IMR-90 (cell line): Measurements from ENCODE around the gene GDF15. TPM values are rescaled to one million over a fixed set of nuclear protein-coding genes. Genes with fewer than 3 reads are reported as not detected.

Experiments used
- ATAC-seq: fragments of 200-7000 bp; cut with Tn5 transposase; 2 replicates; pipeline ENCODE4 v1.9.1; 2020; ENCODE audit warnings: low read depth, mild to moderate bottlenecking, moderate library complexity
- BruUV-seq: library from RNA; stranded (reverse); fragments of 400-500 nt; replicated peaks from 2 replicates; lab custom pipeline; 2021; lab: Mats Ljungman, UMichigan
- CTCF ChIA-PET: fragments of 300-600 bp; formaldehyde crosslinking; extraction: SDS; loops from one replicate; lab custom pipeline; 2021; ENCODE audit warnings: antibody characterized with exemption; lab: Yijun Ruan, JAX
- POLR2A ChIA-PET: fragments of 300-600 bp; sonication (Branson Sonifier 250); formaldehyde crosslinking; loops from one replicate; lab custom pipeline; 2022; ENCODE audit warnings: antibody characterized with exemption; ENCODE audit not compliant: unreplicated experiment; lab: Charles Lee
- DNase-seq: peaks from one replicate; pipeline ENCODE4 v3.0.0; 2013
- H2AFZ ChIP-seq: replicated peaks from 2 replicates; pipeline ENCODE3; 2013; ENCODE audit warnings: low read length, mild to moderate bottlenecking; ENCODE audit not compliant: poor library complexity
- H2AK5ac ChIP-seq: 2 replicates; pipeline ENCODE4 v1.6.1; 2013; ENCODE audit warnings: low read depth, low read length, inconsistent platforms
- H2AK9ac ChIP-seq: replicated peaks from 2 replicates; pipeline ENCODE3; 2013; ENCODE audit warnings: mild to moderate bottlenecking, low read depth, low read length, moderate library complexity; ENCODE audit not compliant: poor library complexity
- H2BK120ac ChIP-seq: 2 replicates; pipeline ENCODE4 v1.6.1; 2013; ENCODE audit warnings: low read depth, low read length, inconsistent platforms
- H2BK15ac ChIP-seq: 3 replicates; pipeline ENCODE4 v1.6.1; 2013; ENCODE audit warnings: low read depth, low read length, inconsistent platforms
- H2BK20ac ChIP-seq: 2 replicates; pipeline ENCODE4 v1.6.1; 2013; ENCODE audit warnings: low read depth, mild to moderate bottlenecking, inconsistent platforms, low read length, moderate library complexity
- H2BK5ac ChIP-seq: 2 replicates; pipeline ENCODE4 v1.6.1; 2013; ENCODE audit warnings: mild to moderate bottlenecking, low read depth, low read length, inconsistent platforms; ENCODE audit not compliant: poor library complexity, severe bottlenecking
- H3K14ac ChIP-seq: replicated peaks from 2 replicates; pipeline ENCODE4 v1.6.1; 2013; ENCODE audit warnings: low read depth, low read length, inconsistent platforms
- H3K18ac ChIP-seq: 2 replicates; pipeline ENCODE4 v1.6.1; 2013; ENCODE audit warnings: low read depth, low read length, control low read depth
- H3K23ac ChIP-seq: 2 replicates; pipeline ENCODE4 v1.6.1; 2013; ENCODE audit warnings: low read depth, low read length, inconsistent platforms
- H3K27ac ChIP-seq: 2 replicates; pipeline ENCODE4 v1.5.1; 2013; ENCODE audit warnings: mild to moderate bottlenecking, control low read depth, low read length; ENCODE audit not compliant: insufficient read depth
- H3K27me3 ChIP-seq: 2 replicates; pipeline ENCODE4 v1.6.1; 2013; ENCODE audit warnings: low read length; ENCODE audit not compliant: control insufficient read depth, insufficient read depth
- H3K36me3 ChIP-seq: 2 replicates; pipeline ENCODE4 v1.6.1; 2013; ENCODE audit warnings: low read length, mixed read lengths; ENCODE audit not compliant: control insufficient read depth, insufficient read depth
- H3K4ac ChIP-seq: 2 replicates; pipeline ENCODE4 v1.6.1; 2013; ENCODE audit warnings: low read depth, low read length, inconsistent platforms
- H3K4me1 ChIP-seq: 2 replicates; pipeline ENCODE4 v1.6.1; 2013; ENCODE audit warnings: low read length, mixed read lengths; ENCODE audit not compliant: control insufficient read depth, insufficient read depth
- H3K4me2 ChIP-seq: 2 replicates; pipeline ENCODE4 v1.6.1; 2013; ENCODE audit warnings: low read depth, mild to moderate bottlenecking, control low read depth, low read length, moderate library complexity
- H3K4me3 ChIP-seq: 2 replicates; pipeline ENCODE4 v1.5.1; 2013; ENCODE audit warnings: low read depth, mild to moderate bottlenecking, control low read depth, low read length, moderate library complexity; ENCODE audit not compliant: insufficient read depth
- H3K56ac ChIP-seq: 2 replicates; pipeline ENCODE4 v1.6.1; 2013; ENCODE audit warnings: low read length, inconsistent platforms; ENCODE audit not compliant: insufficient read depth; ENCODE audit errors: extremely low read depth
- H3K79me1 ChIP-seq, 2 experiments: 2 replicates each; pipeline ENCODE4 v1.6.1; 2013; ENCODE audit warnings: low read length in 2 of 2, inconsistent platforms in 1 of 2, low read depth in 1 of 2
- H3K9ac ChIP-seq: 2 replicates; pipeline ENCODE4 v1.6.1; 2013; ENCODE audit warnings: low read depth, low read length, control low read depth
- H3K9me1 ChIP-seq: 2 replicates; pipeline ENCODE4 v1.6.1; 2013; ENCODE audit warnings: low read length, inconsistent platforms; ENCODE audit not compliant: insufficient read depth
- H3K9me3 ChIP-seq: 2 replicates; pipeline ENCODE4 v1.6.1; 2013; ENCODE audit warnings: low read length; ENCODE audit not compliant: control insufficient read depth, insufficient read depth
- H4K20me1 ChIP-seq: 2 replicates; pipeline ENCODE4 v1.6.1; 2013; ENCODE audit warnings: low read length, inconsistent platforms; ENCODE audit not compliant: insufficient read depth
- H4K5ac ChIP-seq: 2 replicates; pipeline ENCODE4 v1.6.1; 2013; ENCODE audit warnings: mild to moderate bottlenecking, low read depth, low read length, control low read depth
- H4K8ac ChIP-seq, 2 experiments: 2 replicates each; pipeline ENCODE4 v1.6.1; 2013; ENCODE audit warnings: low read depth in 2 of 2, low read length in 2 of 2, control low read depth in 1 of 2, inconsistent platforms in 1 of 2
- H4K91ac ChIP-seq: 2 replicates; pipeline ENCODE4 v1.6.1; 2013; ENCODE audit warnings: low read depth, low read length, inconsistent platforms; ENCODE audit not compliant: insufficient read depth
- BHLHE40 ChIP-seq: fragments of 150-350 bp; IDR thresholded peaks from 2 replicates; pipeline ENCODE4 v1.6.1; 2016; ENCODE audit warnings: mild to moderate bottlenecking, low read depth, low read length
- CTCF ChIP-seq: conservative IDR thresholded peaks from 2 replicates; pipeline ENCODE4 v1.5.1; 2012; ENCODE audit warnings: mild to moderate bottlenecking, low read depth, low read length, improper control_type of control experiment
- FOS ChIP-seq: fragments of 150-350 bp; IDR thresholded peaks from 2 replicates; pipeline ENCODE4 v1.6.1; 2016; ENCODE audit warnings: low read depth, low read length
- MAFK ChIP-seq: IDR thresholded peaks from 2 replicates; pipeline ENCODE4 v1.6.1; 2012; ENCODE audit warnings: low read depth, low read length, improper control_type of control experiment
- MAZ ChIP-seq: IDR thresholded peaks from 2 replicates; pipeline ENCODE4 v1.6.1; 2012; ENCODE audit warnings: low read depth, mild to moderate bottlenecking, low read length, improper control_type of control experiment, moderate library complexity, borderline replicate concordance
- MXI1 ChIP-seq: IDR thresholded peaks from 2 replicates; pipeline ENCODE4 v1.6.1; 2012; ENCODE audit warnings: low read depth, mild to moderate bottlenecking, low read length, moderate library complexity, borderline replicate concordance
- POLR2A ChIP-seq: IDR thresholded peaks from 2 replicates; pipeline ENCODE4 v1.6.1; 2012; ENCODE audit warnings: mild to moderate bottlenecking, low read depth, low read length
- RCOR1 ChIP-seq: IDR thresholded peaks from 2 replicates; pipeline ENCODE4 v1.6.1; 2012; ENCODE audit warnings: mild to moderate bottlenecking, low read length, improper control_type of control experiment; ENCODE audit not compliant: insufficient replicate concordance
- RFX5 ChIP-seq: IDR thresholded peaks from 2 replicates; pipeline ENCODE4 v1.8.0; 2012; ENCODE audit warnings: low read depth, mild to moderate bottlenecking, low read length, moderate library complexity
- SMC3 ChIP-seq: fragments of 150-350 bp; IDR thresholded peaks from 2 replicates; pipeline ENCODE4 v1.6.1; 2016; ENCODE audit warnings: low read depth, mild to moderate bottlenecking, antibody characterized with exemption, low read length, moderate library complexity
- WGBS, 2 experiments: methylation state at CpG; one replicate each; pipeline versions ENCODE4 v1.1.5 to v1.1.7; 2013; ENCODE audit warnings: missing lambda C conversion rate in 2 of 2; ENCODE audit not compliant: insufficient read length in 1 of 2; ENCODE audit errors: extremely low coverage in 2 of 2; 5-methylcytosine and 5-hydroxymethylcytosine counted together
- dilution Hi-C: fragments of 300-500 bp; cut with HindIII; formaldehyde crosslinking; loops from one replicate; pipeline ENCODE4 v1.14.3; 2018; ENCODE audit warnings: low sequenced_read_pairs; ENCODE audit not compliant: unreplicated experiment
- in situ Hi-C: fragments of 300-500 bp; cut with MboI; formaldehyde crosslinking; loops from 3 replicates; pipeline ENCODE4 v1.14.3; 2019; ENCODE audit warnings: low sequenced_read_pairs, inconsistent platforms, mixed read lengths
- intact Hi-C: fragments of 100-400 bp; cut with micrococcal nuclease; formaldehyde crosslinking; loops from 2 replicates; pipeline ENCODE4 v1.10.0; 2022
- polyA plus RNA-seq, 3 experiments: library from polyadenylated mRNA; depleted of rRNA; stranded (reverse); fragments of >200 nt; gene quantifications; 2 replicates each; pipeline ENCODE4 v1.2.3, GENCODE V29; 2012; ENCODE audit warnings: low replicate concordance in 1 of 3
- total RNA-seq: library from RNA; depleted of rRNA; stranded (reverse); fragments of >200 nt; gene quantifications from 2 replicates; pipeline ENCODE4 v1.2.3, GENCODE V29; 2012

Gene GDF15
- total and polyA plus RNA-seq, 2 of the 4 experiments (the other 2 are of a cell fraction): 5.6 to 49.8 TPM

- TF ChIP-seq MXI1 (no peak), RFX5 (no peak), FOS (no peak), MAFK (no peak), BHLHE40 (no peak), POLR2A (no peak), SMC3 (no peak), CTCF (no peak), RCOR1 (no peak), MAZ (no peak)
- H3K4me3 ChIP-seq: no peak overlapping the region
- H4K91ac ChIP-seq: no peak overlapping the region
- no peak overlapping the region for H3K56ac ChIP-seq
- CTCF ChIA-PET: interaction anchor here (0.6 kb wide), 1 partner anchor 56 kb away, joined by 3 read pairs; no protein-coding TSS in a partner anchor
- POLR2A ChIA-PET: interaction anchor here (0.6 to 1.2 kb wide), 2 partner anchors 9 to 99 kb away, joined by 3 read pairs; no protein-coding TSS in a partner anchor
- H2AK9ac ChIP-seq: peak overlapping the region; percentile 4
- H4K20me1 ChIP-seq: peaks cover 52% of the 10 kb centered on the region
- 0 out of 2 replicates have a peak overlapping the region, but pooled peaks have one; percentile 41 for H3K14ac ChIP-seq
- H3K9ac ChIP-seq: no peak overlapping the region; the same call in 1 of the 2 replicates
- dilution Hi-C loops (no loop called here), in situ Hi-C loops (no loop called here), intact Hi-C loops (no loop called here)
- ATAC-seq (no peak), DNase-seq (no peak)
- no peak overlapping the region for H2BK120ac ChIP-seq
- H2AK5ac ChIP-seq: peak overlapping the region; percentile 56
- WGBS, 2 experiments: no CpG with 5 or more reads among the region's 2 CpGs
- H3K27ac ChIP-seq: no peak overlapping the region
- no peak overlapping the region for H3K18ac ChIP-seq
- no peak overlapping the region for H2BK5ac ChIP-seq
- H2AFZ ChIP-seq: peak overlapping the region; percentile 0
- H3K36me3 ChIP-seq: no peaks in the 10 kb centered on the region
- H3K4me2 ChIP-seq: peak overlapping the region; percentile 32; the same call in 1 of the 2 replicates
- no peak overlapping the region for H4K5ac ChIP-seq
- H2BK20ac ChIP-seq: no peak overlapping the region
- H3K23ac ChIP-seq: peak overlapping the region; percentile 57
- H3K27me3 ChIP-seq: no peaks in the 10 kb centered on the region
- no TSS peak for BruUV-seq
- H3K79me1 ChIP-seq: peaks cover 4 to 68% of the 10 kb centered on the region in 2 experiments
- no peak overlapping the region for H2BK15ac ChIP-seq
- H4K8ac ChIP-seq: no peak overlapping the region; a peak in 1 of 4 replicates
- H3K4me1 ChIP-seq: peaks cover 30% of the 10 kb centered on the region
- peak overlapping the region; percentile 3 for H3K4ac ChIP-seq
- H3K9me1 ChIP-seq: peaks cover 23% of the 10 kb centered on the region
- no peaks in the 10 kb centered on the region for H3K9me3 ChIP-seq
These were observed 35.0 kb downstream of the GDF15 start for GRCh38 chr19:18420930-18421329.
